ENCODE measurements around the gene USP48. TPM values are rescaled to one million over a fixed set of nuclear protein-coding genes. Genes with fewer than 3 reads are reported as not detected.

Gene USP48
- total RNA-seq, 2 experiments from 2014 or later, result 72.1 to 72.4 TPM

DNA sequence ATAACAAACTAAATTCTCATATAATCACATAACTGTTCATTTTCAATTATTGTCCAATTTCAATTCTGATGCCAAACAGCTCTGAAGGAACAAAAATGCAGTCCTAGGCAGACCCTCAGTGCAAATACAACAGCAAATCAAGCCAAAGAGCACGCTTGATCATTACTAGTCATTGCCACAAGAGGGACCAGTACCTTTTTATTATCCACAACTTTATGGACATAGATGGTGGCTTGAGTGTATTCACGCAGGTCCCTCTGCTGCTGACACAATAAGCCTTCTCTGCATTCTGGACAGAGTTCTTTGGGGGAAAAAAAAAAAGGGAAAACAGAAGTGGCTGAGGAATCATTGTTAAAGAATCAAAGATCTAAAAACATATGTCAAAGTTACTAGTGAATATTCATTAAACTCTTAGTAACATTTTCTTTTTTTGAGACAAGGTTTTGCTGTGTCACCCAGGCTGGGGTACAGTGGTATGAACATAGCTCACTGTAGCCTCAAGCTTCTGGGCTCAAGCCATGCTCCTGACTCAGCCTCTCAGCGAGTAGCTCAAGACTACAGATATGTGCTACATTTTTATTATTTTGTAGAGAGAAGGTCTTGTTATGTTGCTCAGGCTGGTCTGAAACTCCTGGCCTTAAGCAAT lies 79.5 kb downstream of the USP48 start:
- DNase-seq, result no peak
- Mint-ChIP-seq H3K9me3 (no peaks in the 10 kb centered on the region), H3K4me1 (ENCODE audit: low read depth) (peaks cover 6% of the 10 kb centered on the region), H3K36me3 (ENCODE audit: low read depth) (peaks cover 31% of the 10 kb centered on the region), H3K27me3 (no peaks in the 10 kb centered on the region), H3K4me3 (no peak overlapping the region), H3K27ac (no peak overlapping the region)
- intact Hi-C loops (cut with micrococcal nuclease), result no loop called here
- CTCF ChIA-PET, result interaction anchor here (1.4 to 1.7 kb wide), 3 partner anchors 17 to 315 kb away, joined by 4 to 6 read pairs (median 5); no protein-coding TSS in a partner anchor
- TF ChIP-seq, protein P1, sequence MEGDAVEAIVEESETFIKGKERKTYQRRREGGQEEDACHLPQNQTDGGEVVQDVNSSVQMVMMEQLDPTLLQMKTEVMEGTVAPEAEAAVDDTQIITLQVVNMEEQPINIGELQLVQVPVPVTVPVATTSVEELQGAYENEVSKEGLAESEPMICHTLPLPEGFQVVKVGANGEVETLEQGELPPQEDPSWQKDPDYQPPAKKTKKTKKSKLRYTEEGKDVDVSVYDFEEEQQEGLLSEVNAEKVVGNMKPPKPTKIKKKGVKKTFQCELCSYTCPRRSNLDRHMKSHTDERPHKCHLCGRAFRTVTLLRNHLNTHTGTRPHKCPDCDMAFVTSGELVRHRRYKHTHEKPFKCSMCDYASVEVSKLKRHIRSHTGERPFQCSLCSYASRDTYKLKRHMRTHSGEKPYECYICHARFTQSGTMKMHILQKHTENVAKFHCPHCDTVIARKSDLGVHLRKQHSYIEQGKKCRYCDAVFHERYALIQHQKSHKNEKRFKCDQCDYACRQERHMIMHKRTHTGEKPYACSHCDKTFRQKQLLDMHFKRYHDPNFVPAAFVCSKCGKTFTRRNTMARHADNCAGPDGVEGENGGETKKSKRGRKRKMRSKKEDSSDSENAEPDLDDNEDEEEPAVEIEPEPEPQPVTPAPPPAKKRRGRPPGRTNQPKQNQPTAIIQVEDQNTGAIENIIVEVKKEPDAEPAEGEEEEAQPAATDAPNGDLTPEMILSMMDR (IDR thresholded peaks at IDR 0.05), result peak; percentile 45
- no peak for ATAC-seq
- POLR2A ChIA-PET, result interaction anchor here (1.1 kb wide), 2 partner anchors 12 to 31 kb away, joined by 3 read pairs; no protein-coding TSS in a partner anchor

DNA sequence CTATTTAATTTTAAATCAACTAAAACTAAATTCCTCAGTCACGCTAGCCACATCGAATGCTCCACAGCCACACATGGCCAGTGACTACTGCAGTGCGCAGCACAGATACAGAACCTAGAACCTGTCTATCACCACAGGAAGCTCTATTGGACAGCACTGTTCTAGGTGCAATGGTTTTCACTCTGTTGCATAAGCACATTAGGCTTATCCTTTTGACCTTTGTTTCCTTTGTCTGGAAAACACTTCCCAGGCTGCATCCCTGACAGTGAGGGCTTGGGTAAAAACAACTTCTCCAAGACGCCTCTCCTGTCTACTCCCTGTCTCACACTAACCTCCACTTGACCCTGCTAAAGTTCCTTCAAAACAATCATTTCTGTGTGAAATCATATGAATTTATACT lies 80.2 kb downstream of the USP48 start:
- TF ChIP-seq, protein P1 (IDR thresholded peaks at IDR 0.05), result no peak
- ChIA-PET CTCF (interaction anchor here (1.4 to 1.5 kb wide), 2 partner anchors 260 to 316 kb away, joined by 4 to 6 read pairs; no protein-coding TSS in a partner anchor), POLR2A (interaction anchor here (1.1 kb wide), 2 partner anchors 12 to 32 kb away, joined by 3 read pairs; no protein-coding TSS in a partner anchor)
- intact Hi-C loops (cut with micrococcal nuclease), result no loop called here
- H3K27ac Mint-ChIP-seq, result no peak overlapping the region
- H3K27me3 Mint-ChIP-seq, result no peaks in the 10 kb centered on the region
- ATAC-seq (no peak), DNase-seq (no peak)
- no peaks in the 10 kb centered on the region for H3K9me3 Mint-ChIP-seq
- H3K4me1 Mint-ChIP-seq (ENCODE audit: low read depth), result peaks cover 9% of the 10 kb centered on the region
- H3K4me3 Mint-ChIP-seq, result no peak overlapping the region
- peaks cover 33% of the 10 kb centered on the region for H3K36me3 Mint-ChIP-seq (ENCODE audit: low read depth)

DNA sequence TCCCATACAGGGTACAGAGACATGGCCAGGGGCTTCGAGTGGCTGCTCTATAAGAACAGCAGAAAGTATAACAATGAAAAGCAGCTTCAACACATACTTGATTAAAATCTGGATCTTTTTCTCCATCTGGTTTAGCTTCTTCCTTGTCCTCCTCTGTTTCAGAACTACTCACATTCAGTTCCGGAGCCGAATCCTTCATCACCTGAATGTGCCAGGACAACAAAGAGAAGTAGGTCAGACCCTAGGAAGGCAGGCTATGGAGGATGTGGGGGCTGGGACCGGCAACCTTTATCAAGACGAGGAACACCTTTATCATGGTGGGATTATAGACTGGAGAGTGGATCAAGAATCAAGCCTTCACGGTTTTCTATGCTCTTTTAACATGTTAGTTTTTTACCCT lies 81.5 kb downstream of the USP48 start:
- POLR2A ChIA-PET, result no interaction called here
- Mint-ChIP-seq H3K9me3 (no peaks in the 10 kb centered on the region), H3K27me3 (no peaks in the 10 kb centered on the region), H3K4me3 (no peak overlapping the region), H3K27ac (no peak overlapping the region), H3K36me3 (ENCODE audit: low read depth) (peaks cover 33% of the 10 kb centered on the region), H3K4me1 (ENCODE audit: low read depth) (peaks cover 9% of the 10 kb centered on the region)
- TF ChIP-seq, protein P1 (IDR thresholded peaks at IDR 0.05), result no peak
- ATAC-seq (no peak), DNase-seq (no peak)
- CTCF ChIA-PET, result interaction anchor here (1.4 kb wide), 1 partner anchor 81 kb away, joined by 3 read pairs; no protein-coding TSS in a partner anchor
- intact Hi-C loops (cut with micrococcal nuclease), result no loop called here

DNA sequence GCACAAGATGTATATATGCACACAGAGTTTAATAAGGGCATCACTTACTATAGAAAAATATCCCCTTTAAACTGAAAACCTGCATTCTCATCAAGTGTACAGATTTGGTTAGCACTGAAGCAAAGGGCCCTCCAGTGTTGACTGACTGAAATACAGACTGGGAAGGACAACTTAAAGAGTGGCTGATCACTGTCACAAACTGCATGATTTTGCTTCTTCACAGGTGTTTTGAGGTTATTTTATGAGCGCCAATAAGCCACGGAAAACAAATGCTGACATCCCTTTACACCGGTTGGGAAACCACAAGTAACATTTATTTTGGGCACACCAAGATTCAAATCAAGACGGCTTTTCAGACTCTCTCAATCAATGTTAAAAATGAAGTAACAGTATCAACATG lies 82.9 kb downstream of the USP48 start:
- POLR2A ChIA-PET, result no interaction called here
- H3K9me3 Mint-ChIP-seq, result no peaks in the 10 kb centered on the region
- H3K4me3 Mint-ChIP-seq, result no peak overlapping the region
- peaks cover 9% of the 10 kb centered on the region for H3K4me1 Mint-ChIP-seq (ENCODE audit: low read depth)
- ATAC-seq (no peak), DNase-seq (no peak)
- H3K27me3 Mint-ChIP-seq, result no peaks in the 10 kb centered on the region
- H3K36me3 Mint-ChIP-seq (ENCODE audit: low read depth), result peaks cover 33% of the 10 kb centered on the region
- intact Hi-C loops (cut with micrococcal nuclease), result no loop called here
- peak overlapping the region; percentile 19 for H3K27ac Mint-ChIP-seq
- CTCF ChIA-PET, result no interaction called here
- TF ChIP-seq, protein P1 (IDR thresholded peaks at IDR 0.05), result no peak

DNA sequence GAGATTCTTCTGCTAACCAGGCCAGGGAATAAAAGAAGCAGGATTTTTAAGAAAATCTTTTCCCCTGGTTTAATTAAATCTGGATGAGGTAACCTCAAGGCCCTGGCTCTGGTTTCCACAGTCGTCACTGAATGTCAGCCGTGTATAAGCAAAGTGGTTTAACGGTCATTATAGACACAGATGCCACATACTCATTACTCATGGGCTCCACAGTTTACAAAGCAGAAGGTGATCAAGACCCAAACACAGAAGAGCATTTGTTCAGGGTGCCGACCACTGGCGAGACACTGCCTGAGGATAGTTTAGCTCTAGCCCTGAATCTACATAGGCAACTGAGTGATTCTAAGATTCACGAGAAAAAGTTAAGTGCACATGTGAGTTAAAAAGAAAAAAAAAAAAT lies 86.0 kb downstream of the USP48 start:
- ChIA-PET CTCF (no interaction called here), POLR2A (no interaction called here)
- no peak for ATAC-seq
- DNase-seq, result no peak
- H3K27me3 Mint-ChIP-seq, result no peaks in the 10 kb centered on the region
- intact Hi-C loops (cut with micrococcal nuclease), result no loop called here
- peaks cover 3% of the 10 kb centered on the region for H3K4me1 Mint-ChIP-seq (ENCODE audit: low read depth)
- H3K9me3 Mint-ChIP-seq, result no peaks in the 10 kb centered on the region
- H3K4me3 Mint-ChIP-seq, result no peak overlapping the region
- H3K36me3 Mint-ChIP-seq (ENCODE audit: low read depth), result peaks cover 43% of the 10 kb centered on the region
- TF ChIP-seq, protein P1 (IDR thresholded peaks at IDR 0.05), result no peak
- H3K27ac Mint-ChIP-seq, result no peak overlapping the region
